Thyroid gland (tissue), 4 donors: ENCODE results near the gene AP3S2.

Experiments
- CTCF ChIP-seq, 6 experiments: fragments of 200-600 bp in 3 of 6; fragments of 450-650 bp in 3 of 6; sonication (generic) in 3 of 6; IDR thresholded peaks; one replicate each; pipeline ENCODE4 v1.5.1; 2016 to 2019; ENCODE audit warnings: antibody characterized with exemption in 6 of 6, mild to moderate bottlenecking in 2 of 6, inconsistent platforms in 1 of 6, moderate library complexity in 1 of 6
- POLR2A ChIP-seq, 2 donors: fragments of 450-650 bp; IDR thresholded peaks; one replicate each; pipeline ENCODE4 v1.6.1; 2017; ENCODE audit warnings: antibody characterized with exemption in 2 of 2, mild to moderate bottlenecking in 2 of 2, moderate library complexity in 1 of 2

- TF ChIP-seq CTCF (IDR thresholded peaks at IDR 0.05): no peak
- TF ChIP-seq POLR2A (IDR thresholded peaks at IDR 0.05): no peak
Observed at GRCh38 chr15:89812847-89813320, 80.9 kb downstream of the AP3S2 start.
